ENCODE data around the gene CINP. TPM values are rescaled to one million over a fixed set of nuclear protein-coding genes. Genes with fewer than 3 reads are reported as not detected.

CINP gene
- total and polyA plus RNA-seq, 9 of the 15 experiments (the other 6 are each of a cell fraction or from before 2014, with no cell fraction given): 36.3 to 63.2 (median 43.7) TPM

DNA sequence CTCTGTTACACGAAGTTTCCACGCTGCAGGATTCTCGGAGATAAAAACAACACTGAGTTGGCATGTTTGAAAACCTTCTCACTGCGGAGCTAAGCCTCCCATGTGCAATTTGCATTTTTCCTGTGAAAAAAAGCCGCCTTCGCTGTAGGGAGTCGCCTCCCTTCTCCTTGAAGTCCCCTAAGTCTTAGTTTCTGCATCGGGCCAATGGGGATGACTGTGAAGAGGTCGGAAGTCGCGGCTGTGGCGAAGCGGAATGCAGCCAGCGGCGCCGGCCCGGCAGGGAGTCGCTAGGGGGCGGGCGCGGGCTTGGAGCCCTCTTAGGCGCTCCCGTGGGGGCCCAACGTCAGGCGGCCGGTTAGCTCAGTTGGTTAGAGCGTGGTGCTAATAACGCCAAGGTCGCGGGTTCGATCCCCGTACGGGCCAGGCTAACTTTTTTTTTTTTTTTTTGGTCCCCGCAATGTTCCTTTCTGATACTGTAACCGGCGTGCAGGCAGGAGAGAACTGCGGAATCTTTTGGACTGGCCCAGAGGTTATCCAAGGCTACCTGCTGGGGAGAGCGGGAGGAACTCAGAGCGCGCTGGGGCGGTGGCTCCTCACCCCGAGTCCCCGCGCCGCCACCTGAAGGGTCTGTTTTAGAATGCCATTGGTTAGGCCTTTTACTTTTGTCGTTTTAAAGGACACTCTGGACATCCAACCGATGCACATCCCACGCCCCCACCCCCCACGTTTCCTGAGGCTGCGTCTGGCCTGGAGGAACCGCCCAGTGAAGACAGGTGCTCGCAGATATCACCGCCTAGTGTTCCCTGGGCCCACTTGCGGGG, 45.7 kb downstream of the CINP start (continued):
- TF ChIP-seq ZBTB1 (CRISPR knock-in tag; IDR thresholded peaks at IDR 0.05; ENCODE audit: borderline replicate concordance, low read depth) (0 out of 2 replicates have a peak, but pooled peaks have one; percentile 39), TAL1 (IDR thresholded peaks at IDR 0.05) (0 out of 2 replicates have a peak, but pooled peaks have one; percentile 11), GATAD2B (IDR thresholded peaks at IDR 0.05; ENCODE audit: borderline replicate concordance) (0 out of 2 replicates have a peak, but pooled peaks have one; percentile 14), ZNF436 (CRISPR knock-in tag; IDR thresholded peaks at IDR 0.05) (no peak), ZNF695 (CRISPR knock-in tag; IDR thresholded peaks at IDR 0.05) (no peak), SMC3 (conservative IDR thresholded peaks at IDR 0.05; ENCODE audit: insufficient read depth, low read depth, low read length) (no peak), NRF1 (conservative IDR thresholded peaks at IDR 0.05 in 1 of 2, IDR thresholded peaks at IDR 0.05 in 1 of 2) (peak; percentile 68 to 70), TAF15 (IDR thresholded peaks at IDR 0.05; ENCODE audit: low read depth, low read length) (no peak), PCBP1 (IDR thresholded peaks at IDR 0.05; ENCODE audit: low read depth, low read length, poor library complexity, severe bottlenecking) (no peak), ELF1 (tag; IDR thresholded peaks at IDR 0.05) (peak; percentile 50), SMAD4 (CRISPR knock-in tag; conservative IDR thresholded peaks at IDR 0.05) (peak; percentile 88), ZNF12 (CRISPR knock-in tag; IDR thresholded peaks at IDR 0.05) (peak; percentile 67; the same call in 1 of the 2 replicates), RNF2 (IDR thresholded peaks at IDR 0.05) (peak; percentile 42; the same call in 1 of the 2 replicates), CTBP1 (IDR thresholded peaks at IDR 0.05; ENCODE audit: borderline replicate concordance) (no peak; the same call in none of the 2 replicates), FOXK1 (CRISPR knock-in tag; IDR thresholded peaks at IDR 0.05; ENCODE audit: borderline replicate concordance) (0 out of 2 replicates have a peak, but pooled peaks have one; percentile 16), ATF7 (IDR thresholded peaks at IDR 0.05) (peak; percentile 77), EP300 (IDR thresholded peaks at IDR 0.05; ENCODE audit: low read length) (peak; percentile 18; the same call in 1 of the 2 replicates), CSDE1 (IDR thresholded peaks at IDR 0.05) (0 out of 4 replicates have a peak, but pooled peaks of 1 of the 2 experiments have one; percentile 42), SOX6 (IDR thresholded peaks at IDR 0.05) (peak; percentile 56; the same call in 1 of the 2 replicates), JUNB (CRISPR knock-in tag; conservative IDR thresholded peaks at IDR 0.05) (no peak)
- TF ChIP-seq, protein P1, sequence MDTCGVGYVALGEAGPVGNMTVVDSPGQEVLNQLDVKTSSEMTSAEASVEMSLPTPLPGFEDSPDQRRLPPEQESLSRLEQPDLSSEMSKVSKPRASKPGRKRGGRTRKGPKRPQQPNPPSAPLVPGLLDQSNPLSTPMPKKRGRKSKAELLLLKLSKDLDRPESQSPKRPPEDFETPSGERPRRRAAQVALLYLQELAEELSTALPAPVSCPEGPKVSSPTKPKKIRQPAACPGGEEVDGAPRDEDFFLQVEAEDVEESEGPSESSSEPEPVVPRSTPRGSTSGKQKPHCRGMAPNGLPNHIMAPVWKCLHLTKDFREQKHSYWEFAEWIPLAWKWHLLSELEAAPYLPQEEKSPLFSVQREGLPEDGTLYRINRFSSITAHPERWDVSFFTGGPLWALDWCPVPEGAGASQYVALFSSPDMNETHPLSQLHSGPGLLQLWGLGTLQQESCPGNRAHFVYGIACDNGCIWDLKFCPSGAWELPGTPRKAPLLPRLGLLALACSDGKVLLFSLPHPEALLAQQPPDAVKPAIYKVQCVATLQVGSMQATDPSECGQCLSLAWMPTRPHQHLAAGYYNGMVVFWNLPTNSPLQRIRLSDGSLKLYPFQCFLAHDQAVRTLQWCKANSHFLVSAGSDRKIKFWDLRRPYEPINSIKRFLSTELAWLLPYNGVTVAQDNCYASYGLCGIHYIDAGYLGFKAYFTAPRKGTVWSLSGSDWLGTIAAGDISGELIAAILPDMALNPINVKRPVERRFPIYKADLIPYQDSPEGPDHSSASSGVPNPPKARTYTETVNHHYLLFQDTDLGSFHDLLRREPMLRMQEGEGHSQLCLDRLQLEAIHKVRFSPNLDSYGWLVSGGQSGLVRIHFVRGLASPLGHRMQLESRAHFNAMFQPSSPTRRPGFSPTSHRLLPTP (IDR thresholded peaks at IDR 0.05; ENCODE audit: borderline replicate concordance, extremely low read depth, insufficient read length): peak; percentile 84
- TF ChIP-seq, protein P2, sequence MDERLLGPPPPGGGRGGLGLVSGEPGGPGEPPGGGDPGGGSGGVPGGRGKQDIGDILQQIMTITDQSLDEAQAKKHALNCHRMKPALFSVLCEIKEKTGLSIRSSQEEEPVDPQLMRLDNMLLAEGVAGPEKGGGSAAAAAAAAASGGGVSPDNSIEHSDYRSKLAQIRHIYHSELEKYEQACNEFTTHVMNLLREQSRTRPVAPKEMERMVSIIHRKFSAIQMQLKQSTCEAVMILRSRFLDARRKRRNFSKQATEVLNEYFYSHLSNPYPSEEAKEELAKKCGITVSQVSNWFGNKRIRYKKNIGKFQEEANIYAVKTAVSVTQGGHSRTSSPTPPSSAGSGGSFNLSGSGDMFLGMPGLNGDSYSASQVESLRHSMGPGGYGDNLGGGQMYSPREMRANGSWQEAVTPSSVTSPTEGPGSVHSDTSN (CRISPR knock-in tag; IDR thresholded peaks at IDR 0.05; ENCODE audit: low read depth): no peak
- TF ChIP-seq, protein P2 (tag; conservative IDR thresholded peaks at IDR 0.05; ENCODE audit: low read depth): peak; percentile 57; the same call in 1 of the 2 replicates
